PC-3 (cell line): ENCODE measurements around the gene C1orf21. TPM values are rescaled to one million over a fixed set of nuclear protein-coding genes. Genes with fewer than 3 reads are reported as not detected.

Experiments used
- ATAC-seq: fragments of 200-7000 bp; cut with Tn5 transposase; 2 replicates; pipeline ENCODE4 v1.9.1; 2020; ENCODE audit warnings: mild to moderate bottlenecking, moderate library complexity
- BruUV-seq: library from RNA; stranded (reverse); fragments of 400-500 nt; replicated peaks from 2 replicates; lab custom pipeline; 2021; lab: Mats Ljungman, UMichigan
- CTCF ChIA-PET: fragments of 300-600 bp; sonication (Branson Sonifier 250); formaldehyde crosslinking; loops from one replicate; lab custom pipeline; 2022; ENCODE audit warnings: antibody characterized with exemption; lab: Charles Lee
- POLR2A ChIA-PET: fragments of 300-600 bp; sonication (Branson Sonifier 250); formaldehyde crosslinking; loops from one replicate; lab custom pipeline; 2022; ENCODE audit warnings: antibody characterized with exemption; ENCODE audit not compliant: unreplicated experiment; lab: Charles Lee
- DNase-seq: peaks from one replicate; pipeline ENCODE4 v3.0.0-alpha.2; 2015
- H2AFZ ChIP-seq: fragments of 300-600 bp; sonication (generic); 2 replicates; pipeline ENCODE4 v1.6.0; 2016; ENCODE audit warnings: antibody characterized with exemption, low read length
- H3F3A ChIP-seq: fragments of 300-600 bp; sonication (generic); one replicate; pipeline ENCODE4 v1.6.0; 2017; ENCODE audit warnings: antibody characterized with exemption, low read length, control low read depth, mild to moderate bottlenecking; ENCODE audit not compliant: unreplicated experiment
- H3K27ac ChIP-seq: fragments of 300-600 bp; sonication (generic); 2 replicates; pipeline ENCODE4 v1.5.1; 2016; ENCODE audit warnings: mild to moderate bottlenecking, low read length
- H3K27me3 ChIP-seq: fragments of 300-600 bp; sonication (generic); 2 replicates; pipeline ENCODE4 v1.6.1; 2016; ENCODE audit warnings: low read length, mixed read lengths
- H3K36me3 ChIP-seq: fragments of 300-600 bp; sonication (generic); 2 replicates; pipeline ENCODE4 v1.6.1; 2016; ENCODE audit warnings: low read depth, mixed run types, low read length, mixed read lengths
- H3K4me1 ChIP-seq: fragments of 300-600 bp; sonication (generic); 2 replicates; pipeline ENCODE4 v1.5.1; 2016; ENCODE audit warnings: low read length; ENCODE audit not compliant: insufficient read depth
- H3K4me2 ChIP-seq: fragments of 300-600 bp; sonication (generic); 2 replicates; pipeline ENCODE4 v1.6.0; 2016; ENCODE audit warnings: low read length
- H3K4me3 ChIP-seq: fragments of 300-600 bp; sonication (generic); 2 replicates; pipeline ENCODE4 v1.5.1; 2016; ENCODE audit warnings: mild to moderate bottlenecking, low read length, mixed read lengths
- H3K79me2 ChIP-seq: fragments of 300-600 bp; sonication (generic); 2 replicates; pipeline ENCODE4 v1.6.1; 2017; ENCODE audit warnings: low read length, mixed read lengths
- H3K9ac ChIP-seq: fragments of 300-600 bp; sonication (generic); 2 replicates; pipeline ENCODE4 v1.6.0; 2016; ENCODE audit warnings: mild to moderate bottlenecking, low read length
- H3K9me2 ChIP-seq: fragments of 300-600 bp; sonication (generic); replicated peaks from 2 replicates; pipeline ENCODE4 v1.6.1; 2016; ENCODE audit warnings: mixed run types, low read length, mixed read lengths
- H3K9me3 ChIP-seq: fragments of 300-600 bp; sonication (generic); 2 replicates; pipeline ENCODE4 v1.6.1; 2016; ENCODE audit warnings: low read length, mixed read lengths
- H4K20me1 ChIP-seq: fragments of 300-600 bp; sonication (generic); 2 replicates; pipeline ENCODE4 v1.6.1; 2016; ENCODE audit warnings: low read length, mixed read lengths
- CTCF ChIP-seq: fragments of 300-600 bp; sonication (generic); conservative IDR thresholded peaks from 2 replicates; pipeline ENCODE4 v1.5.1; 2017; ENCODE audit warnings: antibody characterized with exemption, low read depth, mild to moderate bottlenecking, low read length
- EZH2 ChIP-seq: fragments of 300-600 bp; sonication (generic); IDR thresholded peaks from one replicate; pipeline ENCODE4 v1.6.1; 2017; ENCODE audit warnings: antibody characterized with exemption, mild to moderate bottlenecking, low read length; ENCODE audit not compliant: unreplicated experiment
- EZH2phosphoT487 ChIP-seq: fragments of 300-600 bp; sonication (generic); IDR thresholded peaks from 2 replicates; pipeline ENCODE4 v1.6.1; 2018; ENCODE audit warnings: mild to moderate bottlenecking, antibody characterized with exemption, low read length, borderline replicate concordance
- intact Hi-C: fragments of 100-400 bp; cut with micrococcal nuclease; formaldehyde crosslinking; loops from 2 replicates; pipeline ENCODE4 v1.9.0; 2023
- total RNA-seq: library from RNA; depleted of rRNA; stranded (reverse); fragments of >200 nt; gene quantifications from 2 replicates; pipeline ENCODE4 v1.2.3, GENCODE V29; 2014

The C1orf21 gene
- total RNA-seq, 1 experiment from 2014 or later: 1.3 TPM

GRCh38 chr1:184370850-184371249 is 16.0 kb upstream of the C1orf21 start:
- H3F3A ChIP-seq: no peaks in the 10 kb centered on the region
- no peak overlapping the region for H3K4me3 ChIP-seq
- TF ChIP-seq EZH2phosphoT487 (no peak), CTCF (no peak), EZH2 (no peak)
- H3K4me1 ChIP-seq: no peaks in the 10 kb centered on the region
- H3K27ac ChIP-seq: no peak overlapping the region
- no peaks in the 10 kb centered on the region for H3K79me2 ChIP-seq
- no peak for DNase-seq
- H3K9me2 ChIP-seq: no peaks in the 10 kb centered on the region
- ATAC-seq: no peak
- no peaks in the 10 kb centered on the region for H4K20me1 ChIP-seq
- no peaks in the 10 kb centered on the region for H3K36me3 ChIP-seq
- H3K9ac ChIP-seq: no peak overlapping the region
- POLR2A ChIA-PET: no interaction called here
- CTCF ChIA-PET: no interaction called here
- H2AFZ ChIP-seq: no peak overlapping the region
- H3K27me3 ChIP-seq: no peaks in the 10 kb centered on the region
- no TSS peak for BruUV-seq
- H3K4me2 ChIP-seq: no peak overlapping the region
- no peaks in the 10 kb centered on the region for H3K9me3 ChIP-seq
- intact Hi-C loops: no loop called here

GRCh38 chr1:184373155-184373554 is 13.7 kb upstream of the C1orf21 start:
- Histone ChIP-seq H3K79me2 (no peaks in the 10 kb centered on the region), H3F3A (no peaks in the 10 kb centered on the region), H3K4me2 (no peak overlapping the region), H3K9ac (no peak overlapping the region), H3K4me1 (no peaks in the 10 kb centered on the region), H4K20me1 (no peaks in the 10 kb centered on the region), H3K4me3 (no peak overlapping the region), H3K27me3 (no peaks in the 10 kb centered on the region), H3K9me2 (no peaks in the 10 kb centered on the region), H2AFZ (no peak overlapping the region), H3K27ac (no peak overlapping the region), H3K36me3 (no peaks in the 10 kb centered on the region), H3K9me3 (no peaks in the 10 kb centered on the region)
- ChIA-PET CTCF (no interaction called here), POLR2A (no interaction called here)
- DNase-seq (no peak), ATAC-seq (no peak)
- intact Hi-C loops: no loop called here
- BruUV-seq: no TSS peak
- TF ChIP-seq EZH2phosphoT487: no peak
- no peak for TF ChIP-seq CTCF
- TF ChIP-seq EZH2: no peak

- POLR2A ChIA-PET: no interaction called here
Measured at GRCh38 chr1:184376369-184376768, 10.5 kb upstream of the C1orf21 start.

More at GRCh38 chr1:184376369-184376768, 10.5 kb upstream of the C1orf21 start:
- TF ChIP-seq EZH2 (no peak), CTCF (no peak), EZH2phosphoT487 (no peak)
- Histone ChIP-seq H3K9ac (no peak overlapping the region), H3K4me2 (no peak overlapping the region), H3K79me2 (no peaks in the 10 kb centered on the region), H4K20me1 (no peaks in the 10 kb centered on the region), H3F3A (no peaks in the 10 kb centered on the region), H3K9me3 (no peaks in the 10 kb centered on the region), H3K4me3 (no peak overlapping the region), H2AFZ (no peak overlapping the region), H3K36me3 (no peaks in the 10 kb centered on the region), H3K27ac (no peak overlapping the region), H3K4me1 (no peaks in the 10 kb centered on the region), H3K9me2 (no peaks in the 10 kb centered on the region), H3K27me3 (no peaks in the 10 kb centered on the region)
- intact Hi-C loops: no loop called here
- no TSS peak for BruUV-seq
- ATAC-seq (no peak), DNase-seq (no peak)
- CTCF ChIA-PET: no interaction called here
